NCI-H2107 treated with DMSO at 0.1 percent for 48 hours (cell line): Measurements from ENCODE around the gene MMP24.

Experiments used
- DNase-seq: peaks from one replicate; lab custom pipeline; 2025; ENCODE audit not compliant: unreplicated experiment; lab: John Stamatoyannopoulos, UW

The MMP24 gene

GRCh38 chr20:35277127-35277526 is 50.6 kb downstream of the MMP24 start:
- no peak for DNase-seq

- peak; percentile 39 for DNase-seq
These were observed 51.3 kb downstream of the MMP24 start, which contains the start of gene MMP24OS for GRCh38 chr20:35277531-35278395. Gene MMP24OS, minus strand, starts transcription at chr20:35278122. Its CDS starts 193 bp downstream, at chr20:35277929.

- DNase-seq, result no peak
These were observed 52.5 kb downstream of the MMP24 start for GRCh38 chr20:35279040-35279439.

- DNase-seq, result no peak
These were observed 53.2 kb downstream of the MMP24 start for GRCh38 chr20:35279533-35280174.

GRCh38 chr20:35280523-35280922 is 54.0 kb downstream of the MMP24 start:
- DNase-seq, result no peak

GRCh38 chr20:35281506-35282101 is 55.1 kb downstream of the MMP24 start:
- no peak for DNase-seq

- no peak for DNase-seq
These were observed 57.2 kb downstream of the MMP24 start for GRCh38 chr20:35283441-35284266.

GRCh38 chr20:35284267-35284991 is 57.9 kb downstream of the MMP24 start, which contains the start of gene EIF6:
Gene EIF6, minus strand, starts transcription at chr20:35284772. Its CDS starts 285 bp downstream, at chr20:35284487.
- DNase-seq, result peak; percentile 36

GRCh38 chr20:35284992-35285805 is 58.7 kb downstream of the MMP24 start:
- DNase-seq, result no peak

GRCh38 chr20:35285806-35286076 is 59.3 kb downstream of the MMP24 start:
- no peak for DNase-seq

GRCh38 chr20:35286077-35286898 is 59.8 kb downstream of the MMP24 start:
- no peak for DNase-seq

- no peak for DNase-seq
These were observed 60.5 kb downstream of the MMP24 start for GRCh38 chr20:35286899-35287508.

- no peak for DNase-seq
These were observed 61.2 kb downstream of the MMP24 start for GRCh38 chr20:35287509-35288324.

GRCh38 chr20:35288325-35289060 is 62.0 kb downstream of the MMP24 start:
- no peak for DNase-seq

GRCh38 chr20:35290186-35290886 is 63.8 kb downstream of the MMP24 start:
- DNase-seq, result no peak

GRCh38 chr20:35290887-35291417 is 64.5 kb downstream of the MMP24 start:
- DNase-seq, result no peak
